HS-5 (cell line): ENCODE measurements around the gene RANBP17.
"Not testable (repeated sequence)": the region's sequence is repeated elsewhere in the genome, so short reads cannot be mapped to it uniquely, and the experiment has no call there.

Source experiments
- DNase-seq: peaks from one replicate; pipeline ENCODE4 v3.0.0-alpha.2; 2012; ENCODE audit warnings: low read depth

Gene RANBP17

DNA sequence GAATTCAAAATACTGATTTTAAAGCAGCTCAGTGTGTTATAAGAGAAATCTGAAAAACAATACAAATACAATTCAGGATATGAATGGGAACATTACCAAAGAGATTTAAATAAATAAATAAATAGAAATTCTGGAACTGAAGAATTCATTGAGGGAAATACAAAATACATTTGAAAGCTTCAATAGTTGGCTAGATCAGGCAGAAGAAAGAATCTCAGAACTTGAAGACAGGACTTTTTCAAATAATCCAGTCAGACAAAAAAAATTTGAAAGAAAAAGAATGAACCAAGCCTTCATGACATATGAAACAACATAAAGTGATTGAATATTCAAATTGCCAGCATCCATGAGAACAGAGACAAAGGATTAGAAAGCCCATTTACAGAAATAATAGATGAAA lies 387.6 kb downstream of the RANBP17 start:
- no peak for DNase-seq

DNA sequence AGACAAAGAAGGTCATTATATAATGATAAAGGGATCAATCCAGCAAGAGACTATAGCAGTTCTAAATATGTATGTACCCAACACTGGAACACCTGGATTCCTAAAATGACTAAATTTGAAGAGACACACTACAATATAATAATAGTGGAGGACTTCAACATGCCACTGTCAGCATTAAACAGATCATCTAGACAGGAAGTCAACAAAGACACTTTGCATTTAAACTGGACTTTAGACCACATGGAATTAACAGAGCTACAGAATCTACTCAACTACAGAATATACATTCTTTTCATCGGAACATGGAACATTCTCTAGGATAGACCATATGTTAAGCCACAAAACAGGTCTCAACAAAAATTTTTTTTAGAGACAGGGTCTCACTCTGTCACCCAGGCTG lies 388.9 kb downstream of the RANBP17 start:
- DNase-seq = no peak

DNA sequence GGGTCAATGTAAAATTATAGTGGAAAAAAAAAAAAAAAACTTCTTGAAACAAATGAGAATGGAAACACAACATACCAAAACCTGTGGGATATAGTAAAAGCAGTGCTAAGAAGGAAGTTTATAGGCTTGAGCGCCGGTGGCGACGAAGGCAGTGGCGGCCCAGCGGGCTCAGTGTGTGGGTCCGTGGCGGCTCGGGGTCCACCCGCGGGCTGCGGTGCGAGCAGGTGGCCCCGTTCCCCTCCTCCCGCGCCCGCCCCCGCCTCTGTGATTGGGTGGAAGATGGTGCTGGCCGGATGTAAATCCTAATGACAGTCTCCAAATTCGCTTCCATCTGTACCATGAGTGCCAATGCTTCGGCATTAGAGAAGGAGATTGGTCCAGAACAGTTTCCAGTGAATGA lies 389.7 kb downstream of the RANBP17 start:
- DNase-seq = no peak

DNA sequence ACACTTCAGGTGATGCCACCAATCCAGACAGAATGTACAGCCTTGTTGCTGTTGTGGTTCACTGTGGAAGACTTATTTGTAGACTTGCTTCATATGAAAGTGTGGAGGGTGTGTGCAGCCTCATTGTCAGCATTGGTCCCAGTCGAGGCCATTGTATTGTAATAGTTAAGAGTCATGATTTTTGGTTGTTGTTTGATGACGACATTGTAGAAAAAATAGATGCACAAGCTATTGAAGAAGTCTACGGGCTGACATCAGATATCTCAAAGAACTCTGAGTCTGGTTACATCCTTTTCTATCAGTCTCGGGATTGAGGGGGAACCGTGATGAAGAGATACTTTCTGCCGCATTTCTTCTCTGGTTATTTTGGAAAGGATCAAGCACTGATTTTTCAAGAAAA lies 390.9 kb downstream of the RANBP17 start:
- no peak for DNase-seq

DNA sequence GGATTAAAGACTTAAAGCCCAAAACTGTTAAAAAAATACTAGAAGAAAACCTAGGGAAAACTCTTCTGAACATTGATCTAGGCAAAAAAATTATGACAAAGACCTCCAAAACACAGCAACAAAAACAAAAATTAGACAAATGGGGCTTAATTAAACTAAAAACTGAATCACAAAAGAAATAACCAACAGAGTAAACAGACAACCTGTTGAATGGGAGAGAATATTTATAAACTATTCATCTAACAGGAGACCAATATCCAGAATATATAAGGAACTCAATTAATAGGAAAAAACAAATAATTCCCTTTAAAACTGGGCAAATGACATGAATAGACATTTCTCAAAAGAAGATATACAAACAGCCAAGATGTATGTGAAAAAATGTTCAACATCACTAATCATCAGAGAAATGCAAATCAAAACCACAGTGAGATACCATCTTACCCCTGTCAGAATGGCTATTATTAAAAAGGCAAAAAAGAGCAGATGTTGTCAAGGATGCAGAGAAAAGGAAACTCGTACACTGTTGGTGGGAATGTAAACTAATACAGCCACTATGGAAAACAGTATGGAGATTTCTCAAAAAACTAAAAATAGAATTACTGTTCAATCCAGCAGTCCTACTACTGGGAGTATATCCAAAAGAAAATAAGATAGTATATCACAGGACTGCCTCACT lies 397.1 kb downstream of the RANBP17 start:
- DNase-seq = no peak

DNA sequence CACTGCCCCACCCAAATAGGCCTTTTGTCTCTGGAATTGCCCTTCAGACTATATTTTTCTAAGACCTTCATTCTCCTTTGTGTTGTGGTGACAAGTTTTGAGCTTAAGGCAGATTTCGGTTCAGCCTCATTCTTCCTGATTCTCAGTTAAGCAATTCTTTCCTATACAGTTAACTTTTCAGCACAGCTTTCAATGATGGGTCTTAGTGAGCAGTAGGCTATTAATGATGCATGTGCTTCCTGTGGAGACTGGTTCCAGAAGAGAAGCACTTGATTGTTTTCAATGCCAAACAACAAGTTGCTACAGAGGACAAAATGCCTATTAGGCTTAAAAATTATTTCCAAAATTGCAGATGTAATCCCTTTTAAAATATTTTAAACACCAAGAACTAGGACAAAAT lies 399.5 kb downstream of the RANBP17 start:
- DNase-seq = no peak

DNA sequence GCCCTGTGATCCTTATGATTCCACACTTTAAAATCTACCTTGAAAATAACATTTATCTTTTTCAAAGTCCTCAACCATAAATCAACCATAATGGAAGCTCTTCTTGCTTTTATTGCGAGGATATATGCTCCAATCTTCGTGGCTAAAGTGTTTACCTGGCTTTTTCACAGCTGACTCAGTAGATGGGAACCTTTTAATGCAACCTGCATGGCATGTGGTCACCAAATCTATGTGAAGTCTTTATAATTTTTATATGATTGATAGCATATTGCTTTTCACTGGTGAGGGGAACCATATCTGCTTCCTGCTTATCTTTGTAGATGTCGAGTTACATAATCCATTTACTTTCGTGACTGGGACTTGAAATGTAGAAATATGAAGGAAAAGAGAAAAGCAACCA lies 400.1 kb downstream of the RANBP17 start:
- no peak for DNase-seq

DNA sequence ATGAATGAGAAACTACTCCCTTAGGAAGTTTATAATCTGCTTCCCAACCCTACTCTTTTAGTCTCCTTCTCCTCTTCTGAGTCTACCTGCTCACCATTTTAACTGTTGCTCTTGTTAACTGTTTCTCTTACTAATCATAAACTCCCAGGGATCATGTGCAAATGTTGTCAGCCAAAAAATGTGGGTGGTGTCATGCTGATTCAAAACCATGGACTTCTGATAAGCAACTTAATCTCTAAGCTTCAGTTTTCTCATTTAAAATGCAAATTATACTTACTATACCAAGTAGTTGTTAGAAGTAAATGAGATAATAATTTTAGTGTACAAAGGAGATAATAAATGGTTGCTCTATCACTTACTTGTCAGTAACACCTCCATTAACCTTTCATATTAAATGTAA lies 401.4 kb downstream of the RANBP17 start:
- DNase-seq = no peak

DNA sequence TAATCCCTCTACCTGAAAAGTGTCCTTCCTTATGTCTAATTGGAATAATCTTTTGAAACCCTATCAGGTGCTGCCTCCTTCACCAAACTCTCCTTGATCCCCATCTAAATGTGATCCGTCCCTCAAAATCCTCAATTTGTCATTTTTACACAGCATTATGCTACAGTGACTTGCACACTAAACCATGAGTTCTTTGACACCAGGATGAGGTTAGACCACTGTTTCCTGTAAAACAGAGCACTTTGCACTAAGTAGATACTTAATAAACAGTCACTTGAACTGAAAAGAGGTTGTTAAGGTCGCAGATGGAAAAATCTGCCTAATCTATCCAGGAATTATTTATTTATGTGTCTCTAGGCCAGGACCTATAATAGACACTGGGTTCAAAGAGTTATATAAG lies 403.0 kb downstream of the RANBP17 start:
- no peak for DNase-seq

DNA sequence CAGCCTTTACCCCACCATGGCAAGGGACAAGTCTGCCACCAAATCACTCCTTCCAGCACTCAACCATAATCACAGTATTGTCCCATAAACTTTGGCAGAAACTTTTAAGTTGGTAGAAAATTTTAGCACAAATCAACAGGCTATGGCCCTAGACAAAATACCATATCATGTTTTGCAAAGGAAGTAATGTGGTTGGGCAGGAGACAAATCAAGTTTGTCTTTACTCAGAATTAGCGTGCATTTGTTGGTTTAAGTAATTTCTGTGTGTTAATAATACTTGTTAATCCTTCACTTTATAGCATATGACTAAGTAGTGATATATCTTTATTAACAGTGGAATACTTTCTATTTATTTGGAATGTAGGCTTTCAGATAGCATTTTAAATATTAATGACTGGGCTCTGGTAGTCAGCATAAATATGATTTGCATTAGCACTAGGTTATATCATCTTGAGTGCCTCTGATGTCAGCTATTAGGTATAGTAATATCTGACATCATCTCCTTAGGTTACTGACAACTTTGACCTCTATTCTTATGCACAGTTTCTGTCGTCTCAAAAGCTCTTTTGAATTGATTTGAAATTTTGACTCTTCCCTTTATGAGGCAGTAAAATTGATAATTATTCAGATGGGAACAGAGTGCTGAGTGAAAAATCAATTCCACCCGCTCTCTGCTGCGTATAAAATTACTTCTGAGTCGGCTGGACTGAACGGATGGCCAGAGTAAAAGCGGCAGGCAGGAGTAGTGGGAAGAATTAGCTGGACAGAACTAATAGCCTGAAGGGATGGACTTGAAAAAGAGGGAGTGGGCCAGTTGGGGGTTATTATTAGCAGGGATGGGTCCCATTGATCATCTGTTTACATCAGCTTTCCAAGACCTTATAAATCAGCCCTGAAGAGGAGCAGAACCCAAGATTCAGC lies 407.1 kb downstream of the RANBP17 start:
- no peak for DNase-seq

DNA sequence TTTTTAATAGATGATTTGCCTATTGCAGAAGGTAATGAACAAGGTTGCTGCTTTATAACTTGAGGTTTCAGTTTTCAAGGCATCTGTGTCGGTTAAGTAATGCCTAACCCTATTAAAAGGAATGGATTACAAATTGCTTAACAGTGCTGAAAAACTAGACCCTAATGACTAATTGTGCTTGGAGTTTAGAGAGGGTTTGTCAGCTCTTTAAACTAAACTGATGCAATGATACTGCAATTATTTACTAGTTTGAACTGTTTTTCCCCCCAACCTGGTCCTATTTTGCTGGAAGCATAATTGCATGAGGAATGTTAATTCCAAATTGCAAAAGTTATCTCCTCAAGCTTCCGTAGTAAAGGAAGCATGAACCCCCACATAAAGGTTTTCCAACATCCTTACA lies 407.9 kb downstream of the RANBP17 start:
- DNase-seq = peak; percentile 71

DNA sequence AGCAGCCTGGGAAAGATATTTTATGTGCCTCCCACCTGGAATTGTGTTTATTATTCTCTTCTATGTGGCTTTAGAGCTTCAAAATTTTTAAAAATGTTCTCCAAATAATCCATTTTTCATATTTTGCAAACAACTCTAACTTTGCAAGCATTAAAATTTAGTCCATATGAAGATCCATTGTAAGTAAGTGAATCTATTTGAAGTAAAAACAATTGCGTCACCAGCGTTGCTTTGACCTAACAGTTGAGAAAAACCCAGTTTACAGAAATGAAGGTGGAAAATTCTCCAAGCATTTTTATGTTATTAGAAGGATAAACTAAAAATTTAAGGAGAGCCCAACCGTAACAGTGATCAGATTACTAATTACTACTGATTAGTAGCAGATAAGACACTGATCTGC lies 408.3 kb downstream of the RANBP17 start:
- DNase-seq = no peak

DNA sequence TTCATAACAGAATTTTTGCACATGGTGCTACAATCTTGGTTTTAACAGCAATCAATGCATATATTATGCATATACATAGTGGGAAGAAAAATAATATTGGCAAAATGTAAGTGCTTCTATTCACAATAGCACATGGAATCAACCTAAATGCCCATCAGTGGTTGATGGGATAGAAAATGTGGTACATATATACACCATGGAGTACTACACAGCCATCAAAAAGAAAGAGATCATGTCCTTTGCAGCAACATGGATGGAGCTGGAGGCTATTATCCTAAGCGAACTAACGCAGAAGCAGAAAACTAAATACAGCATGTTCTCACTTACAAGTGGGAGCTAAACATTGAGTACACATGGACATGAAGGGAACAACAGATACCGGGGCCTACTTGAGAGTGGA lies 410.0 kb downstream of the RANBP17 start:
- DNase-seq = no peak

DNA sequence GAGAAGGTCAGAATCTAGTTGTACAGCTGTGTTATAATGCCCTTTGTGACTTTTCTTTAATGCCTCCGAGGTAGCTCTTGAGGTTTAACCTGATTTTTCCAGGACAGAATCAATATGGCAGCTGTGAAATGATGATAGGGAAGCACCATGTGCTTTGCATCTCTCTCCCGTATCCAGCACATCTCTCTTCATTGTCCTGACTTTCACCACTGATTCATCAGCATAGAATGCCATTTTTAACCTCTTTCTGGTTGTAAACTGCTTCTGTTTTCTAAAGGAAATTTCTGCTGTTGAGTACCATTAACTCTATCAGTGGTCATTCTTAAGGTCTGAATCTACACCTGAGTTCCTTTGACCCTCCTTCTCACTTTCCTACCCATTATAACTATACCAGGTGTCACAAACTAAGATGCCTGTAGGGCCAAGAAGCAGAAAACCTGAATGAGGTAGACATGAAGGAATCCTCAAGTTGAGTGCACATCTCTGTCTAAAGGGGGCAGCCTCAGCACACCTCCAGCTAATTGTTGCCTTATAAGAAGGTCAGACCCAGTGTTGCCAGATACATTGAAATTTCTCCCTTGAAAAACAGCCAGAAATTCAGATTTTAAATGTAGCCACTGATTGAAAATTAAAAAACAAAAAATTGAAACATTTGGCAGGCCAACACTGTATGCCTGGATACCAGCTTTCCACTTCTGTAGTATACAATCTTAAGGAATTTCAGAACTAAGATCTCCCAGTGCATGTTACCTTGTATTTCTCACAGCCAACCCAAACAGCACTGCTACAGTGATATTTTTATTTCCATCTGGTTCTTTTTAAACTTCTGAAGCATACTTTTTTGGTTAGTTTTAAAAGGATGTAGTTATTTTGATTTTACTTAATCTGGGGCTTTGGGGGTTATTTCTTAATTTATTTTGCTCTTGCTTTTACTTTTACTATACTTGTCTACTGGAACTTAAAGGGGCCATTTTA lies 411.5 kb downstream of the RANBP17 start:
- no peak for DNase-seq

DNA sequence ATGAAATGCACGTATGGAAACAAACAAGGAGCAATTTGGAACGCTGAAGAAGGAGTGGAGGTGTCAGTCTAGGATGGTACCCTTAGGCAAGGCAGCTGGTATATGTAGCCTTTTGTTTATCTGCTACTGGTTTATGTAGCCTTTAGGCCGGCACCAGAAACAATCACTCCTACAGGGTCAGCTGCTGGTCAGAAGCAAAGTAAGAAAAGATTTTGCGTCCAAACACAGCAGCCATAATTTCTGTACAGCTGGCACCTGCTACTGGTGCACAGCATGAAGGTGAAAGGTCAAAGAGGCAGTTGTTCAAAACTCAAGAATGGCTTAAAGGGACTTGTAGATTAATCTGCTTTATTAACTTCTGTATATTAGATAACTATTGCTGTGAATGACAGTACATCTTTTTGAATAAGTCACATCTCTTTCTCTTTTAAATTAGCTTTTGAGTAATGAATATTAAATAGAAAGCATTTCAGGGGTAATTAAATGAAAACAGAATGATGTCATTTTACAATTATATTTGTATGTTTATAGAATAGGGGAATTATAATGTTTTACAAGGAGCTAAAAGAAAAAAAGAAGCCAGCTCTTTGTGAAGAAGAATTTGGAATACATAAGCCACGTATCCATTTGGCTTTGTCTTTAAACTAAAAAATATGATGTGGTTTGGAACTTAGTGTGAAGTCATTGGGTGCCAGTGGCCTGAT lies 414.2 kb downstream of the RANBP17 start:
- DNase-seq = no peak

DNA sequence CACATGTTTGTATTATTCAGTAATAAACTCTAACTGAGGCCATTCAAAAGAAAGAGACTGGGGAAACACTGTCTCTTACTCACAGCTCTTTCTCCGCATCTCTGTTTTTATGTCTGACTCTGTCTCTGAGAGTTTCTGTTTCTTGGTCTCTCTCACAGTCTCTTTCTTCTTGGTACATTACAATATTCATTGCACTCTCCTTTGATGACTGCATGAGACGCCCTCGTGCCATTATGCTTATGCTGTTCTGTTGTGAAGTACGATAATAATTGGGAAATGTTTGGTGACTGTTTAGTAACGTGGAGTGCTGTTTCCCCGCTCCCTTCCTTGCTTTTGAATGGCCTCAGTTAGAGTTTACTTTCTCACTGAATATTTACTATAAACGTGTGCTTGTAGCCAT lies 421.9 kb downstream of the RANBP17 start:
- no peak for DNase-seq

DNA sequence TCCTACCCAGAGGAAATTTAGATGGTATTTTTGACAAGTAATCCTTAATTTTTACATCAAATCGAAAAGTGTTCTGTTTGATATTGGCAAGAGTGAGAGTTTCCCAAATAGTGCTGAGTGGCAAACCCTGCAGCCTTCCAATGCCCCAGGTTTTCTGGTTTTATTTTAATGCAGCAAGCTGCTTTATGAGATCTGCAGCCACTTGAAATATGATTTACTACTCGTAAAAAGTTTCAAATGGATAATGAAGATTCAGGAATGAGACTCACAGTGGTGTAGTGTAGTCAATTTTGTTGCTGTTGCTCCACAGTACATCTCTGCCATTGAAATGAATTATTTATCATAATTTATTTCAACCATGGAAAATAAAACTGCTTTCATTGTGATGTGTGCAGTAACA lies 423.6 kb downstream of the RANBP17 start:
- no peak for DNase-seq

DNA sequence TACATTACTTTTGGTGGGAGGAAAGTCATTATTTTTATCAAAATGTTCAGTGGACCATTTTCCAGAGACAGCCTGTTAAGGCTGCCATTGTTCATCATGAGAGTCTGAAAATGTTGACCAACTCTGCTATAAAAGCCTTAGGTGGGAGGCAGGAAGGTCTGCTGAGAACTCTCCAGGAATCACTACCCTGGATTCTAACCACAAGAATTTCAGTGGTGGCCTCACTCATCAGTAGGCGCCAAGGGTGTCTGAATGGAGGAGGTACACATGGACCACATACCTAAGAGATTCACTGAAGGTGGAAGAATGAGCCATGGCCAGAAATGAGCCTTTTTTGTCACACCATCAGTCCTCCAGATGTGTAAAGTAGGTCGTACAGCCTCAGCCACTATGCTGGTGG lies 426.2 kb downstream of the RANBP17 start:
- DNase-seq = no peak

DNA sequence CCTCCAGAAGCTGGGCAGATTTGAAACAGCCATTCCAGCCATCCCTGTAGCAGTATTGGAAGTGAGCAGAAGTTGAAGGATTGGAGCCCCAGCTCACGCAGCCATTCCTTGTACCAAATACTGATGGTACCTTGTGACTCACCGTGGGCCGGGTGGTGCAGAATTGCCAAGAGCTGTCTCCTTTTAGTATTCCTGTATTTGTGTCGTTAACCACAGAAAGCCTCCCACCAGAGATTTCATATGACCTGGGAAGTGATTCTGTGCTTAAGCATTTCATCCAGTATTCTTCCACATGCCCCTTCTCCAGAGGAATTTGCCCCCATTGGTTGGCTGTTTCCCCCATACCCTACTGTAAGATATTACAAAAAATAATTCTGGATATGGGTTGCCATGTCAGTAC lies 429.6 kb downstream of the RANBP17 start:
- DNase-seq = no peak

DNA sequence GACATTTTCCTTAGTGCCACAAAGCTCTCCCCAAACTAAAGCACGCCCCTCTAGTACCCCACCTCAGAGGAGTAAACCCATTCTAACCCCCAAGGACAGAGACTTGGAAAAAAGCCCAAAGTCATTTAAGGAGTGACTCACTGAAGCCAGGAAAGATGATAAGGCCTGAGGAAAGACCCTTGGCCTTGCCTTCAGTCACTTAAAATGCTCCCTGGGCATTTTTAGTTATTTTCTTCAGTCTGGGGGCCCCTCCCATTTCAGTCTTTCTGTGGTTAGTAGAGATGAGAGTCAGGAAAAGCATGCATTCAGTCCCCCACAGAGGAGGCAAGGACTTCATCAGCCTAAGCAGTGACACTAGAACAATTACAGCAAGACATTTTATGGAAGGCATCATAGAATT lies 433.5 kb downstream of the RANBP17 start:
- DNase-seq = no peak

DNA sequence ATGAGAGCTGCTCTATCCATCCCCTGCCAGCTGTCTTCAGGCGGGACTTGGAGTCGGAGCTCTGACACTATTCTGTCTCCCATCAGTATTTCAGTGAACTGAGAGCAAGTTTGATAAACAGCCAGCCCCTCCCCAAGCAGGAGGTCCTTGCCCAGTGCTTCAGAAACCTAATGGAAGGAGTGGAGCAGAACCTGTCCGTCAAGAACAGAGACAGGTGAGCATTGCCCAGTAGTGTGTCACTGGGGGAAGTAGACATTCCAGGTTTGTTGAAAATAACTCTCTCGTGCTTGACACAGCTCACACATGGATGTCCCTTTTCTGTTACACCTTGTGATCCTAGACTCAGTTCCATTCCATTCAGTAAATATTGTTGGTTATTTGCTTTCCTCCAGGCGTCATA lies 434.0 kb downstream of the RANBP17 start:
- DNase-seq = no peak

DNA sequence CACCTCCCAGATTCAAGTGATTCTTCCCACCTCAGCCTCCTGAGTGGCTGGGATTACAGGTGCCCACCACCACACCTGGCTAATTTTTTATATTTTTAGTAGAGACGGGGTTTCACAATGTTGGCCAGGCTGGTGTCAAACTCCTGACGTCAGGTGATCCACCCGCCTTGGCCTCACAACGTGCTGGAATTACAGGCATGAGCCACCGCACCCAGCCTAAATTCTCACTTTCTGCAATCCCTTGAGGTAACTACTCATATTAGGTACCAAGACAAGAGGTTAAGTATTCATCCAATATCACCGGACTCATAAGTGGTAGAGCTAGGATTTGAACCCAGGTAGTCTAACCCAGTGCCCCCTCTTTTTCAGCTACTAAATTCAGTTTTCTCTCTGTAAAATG lies 436.1 kb downstream of the RANBP17 start:
- DNase-seq = not testable (repeated sequence)
